HepG2 (cell line): ENCODE data around the gene PAN3. TPM values are rescaled to one million over a fixed set of nuclear protein-coding genes. Genes with fewer than 3 reads are reported as not detected.
A peak's percentile ranks its signal among the peaks of the same experiment; 100 is the strongest.

Experiments used
- ATAC-seq: fragments of 200-7000 bp; cut with Tn5 transposase; 3 replicates; pipeline ENCODE4 v1.9.1; 2020; ENCODE audit warnings: mild to moderate bottlenecking, moderate library complexity
- BruUV-seq: library from RNA; stranded (reverse); fragments of 400-500 nt; replicated peaks from 2 replicates; lab custom pipeline; 2021; lab: Mats Ljungman, UMichigan
- CTCF ChIA-PET: fragments of 300-600 bp; formaldehyde crosslinking; extraction: SDS; loops from one replicate; lab custom pipeline; 2021; ENCODE audit warnings: low total read pairs, inconsistent platforms, low intra/inter-chr PET ratio; lab: Yijun Ruan, JAX
- POLR2A ChIA-PET: fragments of 350-600 bp; sonication (Branson Sonifier 250); formaldehyde crosslinking; loops from one replicate; lab custom pipeline; 2020; ENCODE audit warnings: antibody characterized with exemption, inconsistent platforms; lab: Yijun Ruan, JAX
- DNase-seq: peaks from one replicate; pipeline ENCODE4 v3.0.0-alpha.2; 2015; ENCODE audit warnings: low spot score
- FAIRE-seq: peaks from 3 replicates; lab custom pipeline; 2011; peaks lifted over from hg19 to GRCh38; lab: Jason Lieb, UNC
- H2AFZ ChIP-seq: one replicate; pipeline ENCODE4 v1.6.1; 2011; ENCODE audit warnings: low read length, inconsistent platforms
- H3K27ac ChIP-seq: fragments of 300-600 bp; 3 replicates; pipeline ENCODE4 v1.8.0; 2011; ENCODE audit warnings: mixed run types, mild to moderate bottlenecking, mixed read lengths, low read length, inconsistent platforms; ENCODE audit not compliant: insufficient read depth; ENCODE audit errors: extremely low read length
- H3K27me3 ChIP-seq, 2 experiments: fragments of 200-600 bp in 1 of 2; 2 replicates in 1 of 2; 3 replicates in 1 of 2; pipeline versions ENCODE4 v1.6.0 to v1.8.0; 2011; ENCODE audit warnings: low read length in 2 of 2, mild to moderate bottlenecking in 2 of 2, moderate library complexity in 2 of 2, inconsistent platforms in 1 of 2; ENCODE audit not compliant: insufficient read depth in 2 of 2, control insufficient read depth in 1 of 2
- H3K36me3 ChIP-seq, 2 experiments: fragments of 200-600 bp in 1 of 2; replicated peaks in 1 of 2; 2 replicates in 1 of 2; 3 replicates in 1 of 2; pipeline versions ENCODE4 v1.5.1 to v1.8.0; 2011; ENCODE audit warnings: low read length in 2 of 2, inconsistent platforms in 1 of 2; ENCODE audit not compliant: insufficient read depth in 2 of 2, control insufficient read depth in 1 of 2
- H3K4me1 ChIP-seq: 2 replicates; pipeline ENCODE4 v1.5.1; 2012; ENCODE audit warnings: low read length, inconsistent platforms; ENCODE audit not compliant: insufficient read depth
- H3K4me2 ChIP-seq: 2 replicates; pipeline ENCODE4 v1.6.0; 2011; ENCODE audit warnings: low read depth, low read length, inconsistent platforms
- H3K4me3 ChIP-seq, 3 experiments: fragments of 200-600 bp in 1 of 3; sonication (generic), shearing (Covaris generic) in 1 of 3; replicated peaks in 1 of 3; 2 replicates each; pipeline ENCODE4 v1.5.1; 2011 to 2016; ENCODE audit warnings: low read length in 3 of 3, inconsistent platforms in 2 of 3, low read depth in 2 of 3, mild to moderate bottlenecking in 2 of 3, control low read depth in 1 of 3, mixed read lengths in 1 of 3; ENCODE audit not compliant: insufficient read depth in 1 of 3
- H3K79me2 ChIP-seq: one replicate; pipeline ENCODE4 v1.6.1; 2011; ENCODE audit warnings: low read length, inconsistent platforms; ENCODE audit not compliant: insufficient read depth
- H3K9ac ChIP-seq: 2 replicates; pipeline ENCODE4 v1.6.0; 2011; ENCODE audit warnings: mild to moderate bottlenecking, low read depth, low read length, inconsistent platforms; ENCODE audit not compliant: insufficient read depth
- H3K9me3 ChIP-seq: 2 replicates; pipeline ENCODE4 v1.5.1; 2012; ENCODE audit warnings: mild to moderate bottlenecking, low read length
- H4K20me1 ChIP-seq: 2 replicates; pipeline ENCODE4 v1.6.0; 2011; ENCODE audit warnings: inconsistent platforms, mild to moderate bottlenecking, low read length, moderate library complexity; ENCODE audit not compliant: insufficient read depth
- CBFB ChIP-seq: sonication (generic); formaldehyde crosslinking; IDR thresholded peaks from 2 replicates; pipeline ENCODE4 v1.4.0; 2020; ENCODE audit warnings: missing genetic modification reagents
- EP300 ChIP-seq, 3 experiments: sonication (generic) in 1 of 3; formaldehyde crosslinking in 1 of 3; IDR thresholded peaks; 2 replicates each; pipeline versions ENCODE4 v1.5.1 to v1.6.1; 2011 to 2020; ENCODE audit warnings: low read depth in 2 of 3, low read length in 2 of 3, borderline replicate concordance in 1 of 3, improper control_type of control experiment in 1 of 3, mild to moderate bottlenecking in 1 of 3, missing genetic modification reagents in 1 of 3, moderate library complexity in 1 of 3
- ETV5 ChIP-seq: IDR thresholded peaks from 2 replicates; pipeline ENCODE4 v1.6.1; 2018; ENCODE audit warnings: missing biosample characterization, missing genetic modification reagents, inconsistent platforms, borderline replicate concordance
- FOXA1 ChIP-seq, 2 experiments: fragments of 450-650 bp in 1 of 2; sonication (generic) in 1 of 2; formaldehyde crosslinking in 1 of 2; IDR thresholded peaks; 2 replicates each; pipeline versions ENCODE4 v1.4.0 to v1.6.1; 2016 to 2020; ENCODE audit warnings: missing genetic modification reagents in 1 of 2
- FOXA3 ChIP-seq: IDR thresholded peaks from 2 replicates; pipeline ENCODE4 v1.6.1; 2016; ENCODE audit warnings: missing genetic modification reagents, missing compliant biosample characterization
- FOXP1 ChIP-seq, 2 experiments: fragments of 450-650 bp in 1 of 2; IDR thresholded peaks; 2 replicates each; pipeline ENCODE4 v1.6.1; 2017 to 2018; ENCODE audit warnings: antibody characterized with exemption in 1 of 2
- FOXP4 ChIP-seq: sonication (generic); formaldehyde crosslinking; IDR thresholded peaks from 2 replicates; pipeline ENCODE4 v1.4.0; 2020; ENCODE audit warnings: missing genetic modification reagents
- HOMEZ ChIP-seq: IDR thresholded peaks from 2 replicates; pipeline ENCODE4 v1.6.1; 2016; ENCODE audit warnings: low read depth
- TBX2 ChIP-seq: sonication (generic); formaldehyde crosslinking; IDR thresholded peaks from 2 replicates; pipeline ENCODE4 v1.5.0; 2020; ENCODE audit warnings: missing genetic modification reagents, mild to moderate bottlenecking, borderline replicate concordance
- TBX3 ChIP-seq: fragments of 450-650 bp; IDR thresholded peaks from 2 replicates; pipeline ENCODE4 v1.6.1; 2017; ENCODE audit warnings: antibody characterized with exemption, mild to moderate bottlenecking, inconsistent platforms, borderline replicate concordance
- TCF7 ChIP-seq: sonication (generic); IDR thresholded peaks from 2 replicates; pipeline ENCODE4 v1.6.1; 2016; ENCODE audit warnings: antibody characterized with exemption, low read depth
- TFAP4 ChIP-seq: sonication (generic); IDR thresholded peaks from 2 replicates; pipeline ENCODE4 v1.6.1; 2016; ENCODE audit warnings: low read depth, borderline replicate concordance
- ZBTB44 ChIP-seq: sonication (generic); formaldehyde crosslinking; IDR thresholded peaks from 2 replicates; pipeline ENCODE4 v1.4.0; 2020; ENCODE audit warnings: missing genetic modification reagents
- ZEB1 ChIP-seq: IDR thresholded peaks from 2 replicates; pipeline ENCODE4 v1.6.1; 2012; ENCODE audit warnings: mild to moderate bottlenecking, low read depth, inconsistent platforms; ENCODE audit not compliant: insufficient replicate concordance
- ZFP37 ChIP-seq: sonication (generic); formaldehyde crosslinking; IDR thresholded peaks from 2 replicates; pipeline ENCODE4 v1.4.0; 2020; ENCODE audit warnings: missing genetic modification reagents, borderline replicate concordance
- ZNF7 ChIP-seq: IDR thresholded peaks from 2 replicates; pipeline ENCODE4 v1.6.1; 2016; ENCODE audit warnings: missing biosample characterization, missing genetic modification reagents
- ZSCAN30 ChIP-seq: sonication (generic); formaldehyde crosslinking; IDR thresholded peaks from 2 replicates; pipeline ENCODE4 v1.5.0; 2020; ENCODE audit warnings: mild to moderate bottlenecking, missing genetic modification reagents
- WGBS: methylation state at CpG from one replicate; pipeline ENCODE4 v1.1.6; 2017; ENCODE audit warnings: low lambda C conversion rate; 5-methylcytosine and 5-hydroxymethylcytosine counted together
- in situ Hi-C: cut with HindIII; loops from 2 replicates; pipeline ENCODE4 v1.10.0; 2017; ENCODE audit warnings: low pct_unique_long_range_greater_than_20kb; ENCODE audit not compliant: extremely low pct_ligation_motif_present
- intact Hi-C: fragments of 100-400 bp; cut with micrococcal nuclease; formaldehyde crosslinking; loops from one replicate; pipeline ENCODE4 v1.10.0; 2022; ENCODE audit not compliant: unreplicated experiment
- polyA plus RNA-seq, 8 experiments: library from polyadenylated mRNA; depleted of rRNA in 3 of 8; stranded (reverse) in 7 of 8; unstranded in 1 of 8; fragments of >200 nt; fragmentation: Illumina TruSeq in 4 of 8; extraction: Trizol in 4 of 8; gene quantifications; 2 replicates each; pipeline versions ENCODE4 v1.2.1 to v1.2.3, GENCODE V29; 2011 to 2016; ENCODE audit warnings: low read depth in 4 of 8, missing spikeins in 1 of 8, mixed read lengths in 1 of 8; ENCODE audit not compliant: insufficient read depth in 1 of 8
- total RNA-seq, 5 experiments: library from RNA; depleted of rRNA; stranded (reverse); fragments of >200 nt; fragmentation: Illumina TruSeq; extraction: Trizol; gene quantifications; 2 replicates each; pipeline ENCODE4 v1.2.3, GENCODE V29; 2016; ENCODE audit warnings: low read depth in 1 of 5

The PAN3 gene
- total and polyA plus RNA-seq, 2 of the 13 experiments (the other 11 are each of a cell fraction or from before 2014, with no cell fraction given): 9.7 to 10.6 TPM

GRCh38 chr13:28204043-28204442 is 65.7 kb downstream of the PAN3 start:
- BruUV-seq: no TSS peak
- in situ Hi-C loops (no loop called here), intact Hi-C loops (no loop called here)
- no peak overlapping the region for H2AFZ ChIP-seq
- H3K79me2 ChIP-seq: no peaks in the 10 kb centered on the region
- TF ChIP-seq EP300 (IDR thresholded peaks at IDR 0.05; ENCODE audit: low read depth in 2 of 2, low read length in 2 of 2): peak in 1 of 2 experiments; percentile 18; a peak in 1 of 4 replicates
- TF ChIP-seq EP300 (CRISPR knock-in tag; IDR thresholded peaks at IDR 0.05; ENCODE audit: borderline replicate concordance): peak; percentile 43; the same call in 1 of the 2 replicates
- 0 out of 2 replicates have a peak, but pooled peaks have one; percentile 21 for TF ChIP-seq ETV5
- TF ChIP-seq TCF7: peak; percentile 85
- TF ChIP-seq ZFP37 (CRISPR knock-in tag): no peak
- peak; percentile 34; the same call in 1 of the 2 replicates for TF ChIP-seq TFAP4
- peak; percentile 34 for TF ChIP-seq ZEB1
- TF ChIP-seq FOXP4: 0 out of 2 replicates have a peak, but pooled peaks have one; percentile 33
- 0 out of 2 replicates have a peak, but pooled peaks have one; percentile 24 for TF ChIP-seq HOMEZ (CRISPR knock-in tag)
- peak; percentile 53; the same call in 1 of the 2 replicates for TF ChIP-seq TBX2 (CRISPR knock-in tag)
- TF ChIP-seq FOXA1 (IDR thresholded peaks at IDR 0.05): no peak
- peak; percentile 41; the same call in 1 of the 2 replicates for TF ChIP-seq FOXA1 (CRISPR knock-in tag; IDR thresholded peaks at IDR 0.05)
- no peak for TF ChIP-seq ZNF7 (CRISPR knock-in tag)
- TF ChIP-seq ZSCAN30 (CRISPR knock-in tag): no peak
- no peak for TF ChIP-seq FOXP1 (IDR thresholded peaks at IDR 0.05)
- peak; percentile 30; the same call in 1 of the 2 replicates for TF ChIP-seq FOXP1 (CRISPR knock-in tag; IDR thresholded peaks at IDR 0.05)
- TF ChIP-seq CBFB (CRISPR knock-in tag): peak; percentile 77; the same call in 1 of the 2 replicates
- TF ChIP-seq FOXA3 (CRISPR knock-in tag): 0 out of 2 replicates have a peak, but pooled peaks have one; percentile 10
- TF ChIP-seq ZBTB44 (CRISPR knock-in tag): no peak
- TF ChIP-seq TBX3: peak; percentile 76; the same call in 1 of the 2 replicates
- 91% methylated on average over 5 of the region's 5 CpGs for WGBS
- DNase-seq (peak; percentile 32), FAIRE-seq (no peak), ATAC-seq (no peak)
- H3K4me3 ChIP-seq: no peak overlapping the region
- H3K9ac ChIP-seq: no peak overlapping the region
- no peaks in the 10 kb centered on the region for H3K9me3 ChIP-seq
- ChIA-PET CTCF (no interaction called here), POLR2A (no interaction called here)
- no peaks in the 10 kb centered on the region for H3K36me3 ChIP-seq
- peaks cover 20% of the 10 kb centered on the region for H3K4me1 ChIP-seq
- no peak overlapping the region for H3K27ac ChIP-seq
- H4K20me1 ChIP-seq: no peaks in the 10 kb centered on the region
- no peaks in the 10 kb centered on the region for H3K27me3 ChIP-seq
- H3K4me2 ChIP-seq: no peak overlapping the region
